Gastroesophageal sphincter (tissue), 4 donors: ENCODE measurements around the gene TLE3. TPM values are rescaled to one million over a fixed set of nuclear protein-coding genes. Genes with fewer than 3 reads are reported as not detected.

Source experiments
- ATAC-seq: fragments of 150-250 bp; one replicate; pipeline ENCODE4 v1.9.1; 2016; ENCODE audit warnings: mild to moderate bottlenecking, moderate library complexity
- H3K27ac ChIP-seq, 4 donors: fragments of 200-600 bp; sonication (generic) in 3 of 4; 1 replicate in 3 of 4; 2 replicates in 1 of 4; pipeline ENCODE4 v1.5.1; 2016 to 2019
- H3K27me3 ChIP-seq: fragments of 200-600 bp; sonication (generic); one replicate; pipeline ENCODE4 v1.5.1; 2019
- H3K36me3 ChIP-seq, 2 donors: fragments of 200-600 bp; sonication (generic); one replicate each; pipeline ENCODE4 v1.5.1; 2019; ENCODE audit warnings: control low read depth in 1 of 2
- H3K4me1 ChIP-seq, 3 donors: fragments of 200-600 bp; sonication (generic); 1 replicate in 2 of 3; 2 replicates in 1 of 3; pipeline ENCODE4 v1.5.1; 2016 to 2019; ENCODE audit warnings: control low read depth in 2 of 3
- H3K4me3 ChIP-seq, 2 donors: fragments of 200-600 bp; sonication (generic); one replicate each; pipeline ENCODE4 v1.5.1; 2019; ENCODE audit warnings: mild to moderate bottlenecking in 1 of 2, moderate library complexity in 1 of 2
- H3K9me3 ChIP-seq, 3 donors: fragments of 200-600 bp; sonication (generic); one replicate each; pipeline ENCODE4 v1.5.1; 2017 to 2019; ENCODE audit warnings: control low read depth in 2 of 3
- CTCF ChIP-seq, 4 experiments: fragments of 200-600 bp in 2 of 4; fragments of 450-650 bp in 2 of 4; sonication (generic) in 1 of 4; IDR thresholded peaks; one replicate each; pipeline ENCODE4 v1.5.1; 2017 to 2019; ENCODE audit warnings: antibody characterized with exemption in 4 of 4, mild to moderate bottlenecking in 2 of 4, moderate library complexity in 2 of 4
- EP300 ChIP-seq: sonication (generic); formaldehyde crosslinking; IDR thresholded peaks from one replicate; pipeline ENCODE4 v1.6.1; 2017; ENCODE audit warnings: antibody characterized with exemption, mild to moderate bottlenecking
- POLR2A ChIP-seq, 2 donors: fragments of 450-650 bp; IDR thresholded peaks; one replicate each; pipeline ENCODE4 v1.6.1; 2017; ENCODE audit warnings: antibody characterized with exemption in 2 of 2, mild to moderate bottlenecking in 2 of 2, moderate library complexity in 1 of 2
- POLR2AphosphoS5 ChIP-seq: sonication (generic); formaldehyde crosslinking; IDR thresholded peaks from one replicate; pipeline ENCODE4 v1.6.1; 2017; ENCODE audit warnings: antibody characterized with exemption
- WGBS, 2 donors: methylation state at CpG; one replicate each; pipeline ENCODE4 v1.1.5; 2018; ENCODE audit warnings: low coverage in 1 of 2; 5-methylcytosine and 5-hydroxymethylcytosine counted together
- total RNA-seq, 4 donors: library from RNA; depleted of rRNA; stranded (reverse); fragments of >200 nt; gene quantifications; one replicate each; pipeline ENCODE4 v1.1.0, GENCODE V29; 2016

The TLE3 gene
- total RNA-seq, 4 donors from 2014 or later: 32.4 to 81.6 (median 62.6) TPM

DNA sequence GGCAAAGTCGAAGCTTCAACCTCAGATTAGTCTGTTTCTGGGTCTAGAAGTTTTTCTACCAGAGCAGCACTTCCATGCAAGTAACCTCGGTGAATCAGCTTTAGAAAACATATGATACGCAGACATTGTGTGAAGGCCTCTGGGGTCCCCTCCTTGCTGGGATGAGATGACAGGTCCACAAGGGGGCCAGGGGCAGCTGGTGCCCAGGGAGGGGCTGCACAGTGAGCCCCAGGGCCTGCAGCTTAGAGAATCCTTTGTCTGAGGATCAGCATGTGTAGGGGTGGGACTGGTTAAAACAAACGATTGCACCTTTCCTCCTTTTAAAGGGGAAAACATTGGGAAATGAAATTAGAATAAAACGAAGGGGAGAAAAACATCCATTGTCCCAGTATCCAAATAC lies 47.5 kb upstream of the TLE3 start:
- Histone ChIP-seq H3K4me3 (no peak overlapping the region), H3K27ac (no peak overlapping the region), H3K4me1 (peaks cover 0 to 34% (median 8%) of the 10 kb centered on the region in 3 donors), H3K36me3 (no peaks in the 10 kb centered on the region), H3K9me3 (no peaks in the 10 kb centered on the region), H3K27me3 (no peaks in the 10 kb centered on the region)
- ATAC-seq: no peak
- no peak for TF ChIP-seq CTCF (IDR thresholded peaks at IDR 0.05)
- TF ChIP-seq POLR2AphosphoS5: no peak
- no peak for TF ChIP-seq EP300
- TF ChIP-seq POLR2A (IDR thresholded peaks at IDR 0.05): no peak
- 79 to 85% methylated on average over 3 to 5 of the region's 5 CpGs for WGBS, 2 donors

DNA sequence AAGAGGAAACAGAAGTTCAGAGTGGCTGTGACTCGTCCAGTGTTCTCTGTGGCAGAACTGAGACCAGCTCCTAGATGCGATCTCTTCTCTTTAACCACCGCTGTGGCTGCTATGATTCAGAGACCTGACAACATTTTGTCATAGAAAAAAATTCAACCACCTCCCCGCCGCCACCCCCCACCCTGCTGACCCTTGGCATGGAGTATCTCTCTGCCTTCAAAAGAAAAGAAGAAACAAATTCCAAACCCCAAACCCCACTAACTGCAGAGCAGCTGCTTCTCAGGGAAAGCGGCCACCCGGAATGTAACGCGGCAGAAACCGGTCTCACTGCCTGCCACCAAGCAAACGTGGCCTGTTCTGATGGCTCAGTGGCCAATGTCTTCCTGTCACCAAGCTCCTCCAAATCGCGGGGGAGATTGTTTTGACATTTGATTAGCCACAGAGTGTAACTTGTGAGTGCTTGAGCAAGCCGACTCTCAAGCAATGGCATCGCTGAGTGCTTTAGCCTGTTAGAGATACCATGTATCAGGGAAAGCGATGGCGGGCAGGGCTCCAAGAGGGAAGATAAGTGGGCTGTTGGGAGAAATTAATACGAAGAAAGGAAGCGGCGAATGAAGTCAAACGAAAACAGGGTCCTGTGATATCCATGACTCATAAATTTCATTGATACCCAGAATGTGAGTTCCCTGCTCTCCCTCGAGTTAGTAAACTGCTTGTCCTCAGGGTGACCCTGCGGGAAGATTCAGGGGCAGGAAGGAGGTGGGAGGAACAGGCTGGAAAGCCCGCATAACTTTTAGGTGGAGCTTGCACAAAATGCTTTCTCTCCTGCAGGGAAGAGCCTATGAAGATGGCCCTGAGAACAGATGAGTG lies 44.8 kb upstream of the TLE3 start:
- ATAC-seq: no peak
- no peak overlapping the region for H3K4me3 ChIP-seq
- no peak overlapping the region for H3K27ac ChIP-seq
- peaks cover 0 to 34% (median 12%) of the 10 kb centered on the region in 3 donors for H3K4me1 ChIP-seq
- H3K9me3 ChIP-seq: no peaks in the 10 kb centered on the region
- H3K27me3 ChIP-seq: no peaks in the 10 kb centered on the region
- H3K36me3 ChIP-seq: no peaks in the 10 kb centered on the region
- TF ChIP-seq CTCF (IDR thresholded peaks at IDR 0.05) (no peak), POLR2A (IDR thresholded peaks at IDR 0.05) (no peak), POLR2AphosphoS5 (no peak), EP300 (no peak)
- 58 to 60% methylated on average over 7 to 13 of the region's 24 CpGs for WGBS, 2 donors

- H3K27me3 ChIP-seq: no peaks in the 10 kb centered on the region
- no peaks in the 10 kb centered on the region for H3K9me3 ChIP-seq
- TF ChIP-seq EP300 (no peak), POLR2A (IDR thresholded peaks at IDR 0.05) (no peak), CTCF (IDR thresholded peaks at IDR 0.05) (no peak)
- no peak for ATAC-seq
- no peak overlapping the region for H3K27ac ChIP-seq
- H3K4me3 ChIP-seq: no peak overlapping the region
- no peaks in the 10 kb centered on the region for H3K36me3 ChIP-seq
- H3K4me1 ChIP-seq: peaks cover 0 to 34% (median 12%) of the 10 kb centered on the region in 3 donors
These were observed 44.3 kb upstream of the TLE3 start for GRCh38 chr15:70142072-70142321.

- Histone ChIP-seq H3K36me3 (no peaks in the 10 kb centered on the region), H3K4me3 (peak overlapping the region in 1 of 2 donors; percentile 22), H3K27me3 (no peaks in the 10 kb centered on the region), H3K27ac (peak overlapping the region in 1 of 4 donors; percentile 20), H3K4me1 (peaks cover 0 to 34% (median 12%) of the 10 kb centered on the region in 3 donors), H3K9me3 (no peaks in the 10 kb centered on the region)
- 85% methylated on average over 5 of the region's 10 CpGs; no CpG with 5 or more reads in 1 of the 2 donors for WGBS, 2 donors
- TF ChIP-seq EP300 (no peak), CTCF (IDR thresholded peaks at IDR 0.05) (peak in 1 of 4 experiments; percentile 15)
- ATAC-seq: peak; percentile 3
These were observed 43.8 kb upstream of the TLE3 start for GRCh38 chr15:70141376-70142071.
